ENCODE measurements around the gene SESN3.

SESN3 gene

DNA sequence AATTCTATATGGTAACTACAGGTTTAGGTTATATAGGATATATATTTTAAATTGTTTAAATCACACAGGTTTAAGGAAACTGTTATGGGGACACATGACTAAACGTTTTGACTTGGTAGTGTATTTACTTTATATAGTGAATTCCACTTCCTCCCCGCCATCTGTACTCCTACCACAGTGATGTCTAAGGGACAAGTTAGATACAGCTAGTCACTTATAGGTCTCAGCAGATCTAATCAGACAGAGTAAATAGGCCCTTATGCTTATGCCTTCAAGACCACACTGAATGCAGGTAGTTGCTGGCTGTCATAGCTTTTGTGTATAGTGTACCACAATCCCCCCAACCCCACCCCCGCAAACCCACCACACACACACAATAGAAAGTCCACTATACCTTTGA lies 8.2 kb downstream of the SESN3 start:
- Histone ChIP-seq H2BK120ac (ENCODE audit: insufficient read depth, low read length, poor library complexity) (no peak overlapping the region), H3K27me3 (ENCODE audit: insufficient read depth, low read length) (no peaks in the 10 kb centered on the region), H3K23ac (ENCODE audit: low read length) (no peak overlapping the region), H3K4me2 (ENCODE audit: low read length) (no peak overlapping the region), H2BK12ac (ENCODE audit: low read length) (no peak overlapping the region), H4K12ac (ENCODE audit: low read depth, low read length) (no peak overlapping the region), H3K14ac (ENCODE audit: low read length) (no peak overlapping the region), H3K4me1 (ENCODE audit: control insufficient read depth in 1 of 2, insufficient read depth in 2 of 2, low read length in 2 of 2) (no peaks in the 10 kb centered on the region), H2BK5ac (ENCODE audit: low read depth, low read length, poor library complexity) (no peak overlapping the region), H3K9ac (ENCODE audit: low read length) (no peak overlapping the region), H2AFZ (ENCODE audit: insufficient read depth, low read length, poor library complexity) (no peak overlapping the region), H3K4ac (ENCODE audit: low read depth, low read length) (peak overlapping the region; percentile 89), H3K36me3 (ENCODE audit: control insufficient read depth in 1 of 2, insufficient read depth in 2 of 2, low read length in 2 of 2) (peaks cover 4 to 8% of the 10 kb centered on the region in 2 experiments), H3K4me3 (ENCODE audit: low read depth, low read length) (no peak overlapping the region), H3K79me2 (ENCODE audit: control insufficient read depth, insufficient read depth, low read length, poor library complexity) (peaks cover 14% of the 10 kb centered on the region), H3K27ac (ENCODE audit: low read depth, low read length) (no peak overlapping the region), H3K18ac (ENCODE audit: low read length) (no peak overlapping the region), H4K91ac (ENCODE audit: low read depth, low read length) (no peak overlapping the region), H2AK5ac (ENCODE audit: low read length) (no peak overlapping the region), H3K9me3 (ENCODE audit: insufficient read depth, low read depth, low read length) (no peaks in the 10 kb centered on the region), H3K79me1 (ENCODE audit: low read length) (no peaks in the 10 kb centered on the region), H4K8ac (ENCODE audit: low read depth, low read length) (no peak overlapping the region)
- no CpG with 5 or more reads among the region's 3 CpGs for WGBS (ENCODE audit: extremely low coverage, insufficient coverage, insufficient read length)
- DNase-seq, result no peak

- Histone ChIP-seq H2BK5ac (ENCODE audit: low read depth, low read length, poor library complexity) (no peak overlapping the region), H4K8ac (ENCODE audit: low read depth, low read length) (no peak overlapping the region), H4K91ac (ENCODE audit: low read depth, low read length) (no peak overlapping the region), H3K18ac (ENCODE audit: low read length) (no peak overlapping the region), H3K79me1 (ENCODE audit: low read length) (no peaks in the 10 kb centered on the region), H3K9me3 (ENCODE audit: insufficient read depth, low read depth, low read length) (no peaks in the 10 kb centered on the region), H3K4me1 (ENCODE audit: control insufficient read depth in 1 of 2, insufficient read depth in 2 of 2, low read length in 2 of 2) (no peaks in the 10 kb centered on the region), H4K12ac (ENCODE audit: low read depth, low read length) (no peak overlapping the region), H2AK5ac (ENCODE audit: low read length) (no peak overlapping the region), H3K36me3 (ENCODE audit: control insufficient read depth in 1 of 2, insufficient read depth in 2 of 2, low read length in 2 of 2) (peaks cover 5 to 12% of the 10 kb centered on the region in 2 experiments), H3K79me2 (ENCODE audit: control insufficient read depth, insufficient read depth, low read length, poor library complexity) (peaks cover 11% of the 10 kb centered on the region), H3K14ac (ENCODE audit: low read length) (no peak overlapping the region), H3K4ac (ENCODE audit: low read depth, low read length) (no peak overlapping the region), H3K9ac (ENCODE audit: low read length) (no peak overlapping the region), H3K23ac (ENCODE audit: low read length) (no peak overlapping the region), H3K4me2 (ENCODE audit: low read length) (no peak overlapping the region), H2AFZ (ENCODE audit: insufficient read depth, low read length, poor library complexity) (no peak overlapping the region), H3K4me3 (ENCODE audit: low read depth, low read length) (no peak overlapping the region), H3K27ac (ENCODE audit: low read depth, low read length) (no peak overlapping the region), H2BK120ac (ENCODE audit: insufficient read depth, low read length, poor library complexity) (no peak overlapping the region), H3K27me3 (ENCODE audit: insufficient read depth, low read length) (no peaks in the 10 kb centered on the region), H2BK12ac (ENCODE audit: low read length) (no peak overlapping the region)
- no peak for DNase-seq
- no CpG with 5 or more reads among the region's 3 CpGs for WGBS (ENCODE audit: extremely low coverage, insufficient coverage, insufficient read length)
Measured at GRCh38 chr11:95219599-95219998, 11.4 kb downstream of the SESN3 start.

GRCh38 chr11:95218149-95218548 lies 12.9 kb downstream of the SESN3 start:
- H4K12ac ChIP-seq (ENCODE audit: low read depth, low read length), result no peak overlapping the region
- H3K4me3 ChIP-seq (ENCODE audit: low read depth, low read length), result no peak overlapping the region
- no peak overlapping the region for H3K18ac ChIP-seq (ENCODE audit: low read length)
- no peak overlapping the region for H3K27ac ChIP-seq (ENCODE audit: low read depth, low read length)
- H4K8ac ChIP-seq (ENCODE audit: low read depth, low read length), result no peak overlapping the region
- no peaks in the 10 kb centered on the region for H3K27me3 ChIP-seq (ENCODE audit: insufficient read depth, low read length)
- H3K23ac ChIP-seq (ENCODE audit: low read length), result no peak overlapping the region
- H4K91ac ChIP-seq (ENCODE audit: low read depth, low read length), result no peak overlapping the region
- H2BK120ac ChIP-seq (ENCODE audit: insufficient read depth, low read length, poor library complexity), result no peak overlapping the region
- no peaks in the 10 kb centered on the region for H3K9me3 ChIP-seq (ENCODE audit: insufficient read depth, low read depth, low read length)
- H2BK5ac ChIP-seq (ENCODE audit: low read depth, low read length, poor library complexity), result no peak overlapping the region
- H3K79me1 ChIP-seq (ENCODE audit: low read length), result no peaks in the 10 kb centered on the region
- no peak for DNase-seq
- peak overlapping the region; percentile 50 for H3K4ac ChIP-seq (ENCODE audit: low read depth, low read length)
- no peak overlapping the region for H2AK5ac ChIP-seq (ENCODE audit: low read length)
- H3K14ac ChIP-seq (ENCODE audit: low read length), result no peak overlapping the region
- no peak overlapping the region for H3K4me2 ChIP-seq (ENCODE audit: low read length)
- no peak overlapping the region for H2AFZ ChIP-seq (ENCODE audit: insufficient read depth, low read length, poor library complexity)
- WGBS (ENCODE audit: extremely low coverage, insufficient coverage, insufficient read length), result no CpG with 5 or more reads among the region's 2 CpGs
- no peak overlapping the region for H2BK12ac ChIP-seq (ENCODE audit: low read length)
- peaks cover 11% of the 10 kb centered on the region for H3K79me2 ChIP-seq (ENCODE audit: control insufficient read depth, insufficient read depth, low read length, poor library complexity)
- H3K4me1 ChIP-seq (ENCODE audit: control insufficient read depth in 1 of 2, insufficient read depth in 2 of 2, low read length in 2 of 2), result no peaks in the 10 kb centered on the region
- H3K36me3 ChIP-seq (ENCODE audit: control insufficient read depth in 1 of 2, insufficient read depth in 2 of 2, low read length in 2 of 2), result peaks cover 5 to 12% of the 10 kb centered on the region in 2 experiments
- H3K9ac ChIP-seq (ENCODE audit: low read length), result no peak overlapping the region

DNA sequence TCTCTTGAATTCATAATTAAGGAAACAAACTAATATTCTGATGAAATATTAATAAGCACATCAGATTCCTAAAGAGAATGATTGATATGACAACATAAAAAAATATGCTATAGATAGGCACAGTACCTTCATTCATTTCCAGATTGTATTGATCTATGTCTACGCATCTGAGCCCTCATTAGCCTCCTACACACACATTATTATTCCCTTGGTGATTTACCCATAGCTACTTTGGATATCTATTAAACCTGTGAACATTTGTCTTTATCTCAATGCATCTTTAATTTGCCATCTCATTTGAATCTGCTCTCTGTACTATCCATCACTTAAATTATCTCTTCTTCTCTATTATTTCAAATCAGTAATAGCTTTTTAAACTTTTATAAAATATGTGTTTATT lies 18.4 kb downstream of the SESN3 start:
- no peak overlapping the region for H2BK12ac ChIP-seq (ENCODE audit: low read length)
- H3K9ac ChIP-seq (ENCODE audit: low read length), result no peak overlapping the region
- H3K79me1 ChIP-seq (ENCODE audit: low read length), result no peaks in the 10 kb centered on the region
- no peak for DNase-seq
- H2BK120ac ChIP-seq (ENCODE audit: insufficient read depth, low read length, poor library complexity), result no peak overlapping the region
- no peak overlapping the region for H2AK5ac ChIP-seq (ENCODE audit: low read length)
- no peaks in the 10 kb centered on the region for H3K27me3 ChIP-seq (ENCODE audit: insufficient read depth, low read length)
- H3K14ac ChIP-seq (ENCODE audit: low read length), result no peak overlapping the region
- H3K9me3 ChIP-seq (ENCODE audit: insufficient read depth, low read depth, low read length), result no peaks in the 10 kb centered on the region
- no peak overlapping the region for H4K12ac ChIP-seq (ENCODE audit: low read depth, low read length)
- H3K23ac ChIP-seq (ENCODE audit: low read length), result no peak overlapping the region
- H2AFZ ChIP-seq (ENCODE audit: insufficient read depth, low read length, poor library complexity), result no peak overlapping the region
- H4K8ac ChIP-seq (ENCODE audit: low read depth, low read length), result no peak overlapping the region
- H3K79me2 ChIP-seq (ENCODE audit: control insufficient read depth, insufficient read depth, low read length, poor library complexity), result no peaks in the 10 kb centered on the region
- no peak overlapping the region for H3K4ac ChIP-seq (ENCODE audit: low read depth, low read length)
- no peak overlapping the region for H3K4me3 ChIP-seq (ENCODE audit: low read depth, low read length)
- H3K18ac ChIP-seq (ENCODE audit: low read length), result no peak overlapping the region
- no peak overlapping the region for H3K4me2 ChIP-seq (ENCODE audit: low read length)
- H3K27ac ChIP-seq (ENCODE audit: low read depth, low read length), result no peak overlapping the region
- whole genome bisulfite sequencing (ENCODE audit: extremely low coverage, insufficient coverage, insufficient read length), result no CpG with 5 or more reads among the region's 1 CpG
- H2BK5ac ChIP-seq (ENCODE audit: low read depth, low read length, poor library complexity), result no peak overlapping the region
- no peak overlapping the region for H4K91ac ChIP-seq (ENCODE audit: low read depth, low read length)
- peaks cover 4 to 7% of the 10 kb centered on the region in 2 experiments for H3K36me3 ChIP-seq (ENCODE audit: control insufficient read depth in 1 of 2, insufficient read depth in 2 of 2, low read length in 2 of 2)
- no peaks in the 10 kb centered on the region for H3K4me1 ChIP-seq (ENCODE audit: control insufficient read depth in 1 of 2, insufficient read depth in 2 of 2, low read length in 2 of 2)
